BE2C (cell line): ENCODE data around the gene BOC.

Source experiments
- DNase-seq: peaks from one replicate; pipeline ENCODE4 v3.0.0-alpha.2; 2020
- H3K27me3 ChIP-seq: fragments of 250-450 bp; sonication (Bioruptor Pico); 2 replicates; pipeline ENCODE4 v1.5.1; 2020; ENCODE audit warnings: mild to moderate bottlenecking
- H3K36me3 ChIP-seq: fragments of 250-450 bp; sonication (Bioruptor Pico); 2 replicates; pipeline ENCODE4 v1.5.1; 2020; ENCODE audit warnings: mild to moderate bottlenecking
- H3K4me1 ChIP-seq: fragments of 250-450 bp; sonication (Bioruptor Pico); 2 replicates; pipeline ENCODE4 v1.5.1; 2020
- H3K4me3 ChIP-seq: 2 replicates; pipeline ENCODE4 v1.5.1; 2011; ENCODE audit warnings: low read depth, low read length
- H3K9me3 ChIP-seq: fragments of 250-450 bp; sonication (Bioruptor Pico); 2 replicates; pipeline ENCODE4 v1.5.1; 2020
- TF ChIP-seq, protein P1 (sequence below): IDR thresholded peaks from 2 replicates; pipeline ENCODE4 v1.5.1; 2012; ENCODE audit warnings: mild to moderate bottlenecking, low read depth, low read length

BOC gene

DNA sequence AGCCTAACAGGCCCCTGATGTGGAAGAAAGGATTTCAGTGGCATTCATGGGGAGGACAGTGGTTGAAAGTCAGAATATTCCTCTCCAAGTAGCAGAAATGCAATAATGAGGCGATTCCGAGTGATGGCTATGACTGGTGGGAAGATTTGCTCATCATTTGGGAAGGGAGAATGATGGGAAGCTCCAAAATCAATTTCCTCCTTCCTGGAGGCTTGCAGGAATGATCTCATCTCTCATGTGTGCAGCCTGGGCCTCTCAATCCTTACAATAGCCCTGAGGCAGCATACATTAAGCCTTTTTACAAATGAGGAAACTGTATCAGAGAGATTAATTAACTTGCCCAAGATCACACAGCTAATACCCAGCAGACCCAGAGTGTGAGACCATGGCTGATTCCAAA lies 58.7 kb downstream of the BOC start:
- TF ChIP-seq, protein P1, sequence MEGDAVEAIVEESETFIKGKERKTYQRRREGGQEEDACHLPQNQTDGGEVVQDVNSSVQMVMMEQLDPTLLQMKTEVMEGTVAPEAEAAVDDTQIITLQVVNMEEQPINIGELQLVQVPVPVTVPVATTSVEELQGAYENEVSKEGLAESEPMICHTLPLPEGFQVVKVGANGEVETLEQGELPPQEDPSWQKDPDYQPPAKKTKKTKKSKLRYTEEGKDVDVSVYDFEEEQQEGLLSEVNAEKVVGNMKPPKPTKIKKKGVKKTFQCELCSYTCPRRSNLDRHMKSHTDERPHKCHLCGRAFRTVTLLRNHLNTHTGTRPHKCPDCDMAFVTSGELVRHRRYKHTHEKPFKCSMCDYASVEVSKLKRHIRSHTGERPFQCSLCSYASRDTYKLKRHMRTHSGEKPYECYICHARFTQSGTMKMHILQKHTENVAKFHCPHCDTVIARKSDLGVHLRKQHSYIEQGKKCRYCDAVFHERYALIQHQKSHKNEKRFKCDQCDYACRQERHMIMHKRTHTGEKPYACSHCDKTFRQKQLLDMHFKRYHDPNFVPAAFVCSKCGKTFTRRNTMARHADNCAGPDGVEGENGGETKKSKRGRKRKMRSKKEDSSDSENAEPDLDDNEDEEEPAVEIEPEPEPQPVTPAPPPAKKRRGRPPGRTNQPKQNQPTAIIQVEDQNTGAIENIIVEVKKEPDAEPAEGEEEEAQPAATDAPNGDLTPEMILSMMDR: no peak
- Histone ChIP-seq H3K4me1 (peaks cover 9% of the 10 kb centered on the region), H3K9me3 (no peaks in the 10 kb centered on the region), H3K27me3 (no peaks in the 10 kb centered on the region), H3K4me3 (no peak overlapping the region), H3K36me3 (no peaks in the 10 kb centered on the region)
- DNase-seq: no peak

DNA sequence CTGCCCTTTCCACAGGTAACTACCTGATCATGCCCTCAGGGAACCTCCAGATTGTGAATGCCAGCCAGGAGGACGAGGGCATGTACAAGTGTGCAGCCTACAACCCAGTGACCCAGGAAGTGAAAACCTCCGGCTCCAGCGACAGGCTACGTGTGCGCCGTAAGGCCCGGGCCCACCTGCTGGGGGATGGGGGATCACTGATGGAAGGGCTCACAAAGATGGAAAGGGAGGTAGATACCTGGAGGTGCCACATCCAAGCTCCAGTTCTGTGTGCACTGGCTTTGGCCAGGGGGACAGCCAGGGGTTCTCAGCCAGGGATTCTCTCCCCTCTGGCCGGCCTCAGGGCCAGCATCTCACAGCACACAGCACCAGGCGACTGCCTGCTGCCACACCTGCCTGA lies 59.4 kb downstream of the BOC start:
- TF ChIP-seq, protein P1: no peak
- Histone ChIP-seq H3K36me3 (no peaks in the 10 kb centered on the region), H3K27me3 (no peaks in the 10 kb centered on the region), H3K4me3 (no peak overlapping the region), H3K9me3 (no peaks in the 10 kb centered on the region), H3K4me1 (peaks cover 9% of the 10 kb centered on the region)
- no peak for DNase-seq

DNA sequence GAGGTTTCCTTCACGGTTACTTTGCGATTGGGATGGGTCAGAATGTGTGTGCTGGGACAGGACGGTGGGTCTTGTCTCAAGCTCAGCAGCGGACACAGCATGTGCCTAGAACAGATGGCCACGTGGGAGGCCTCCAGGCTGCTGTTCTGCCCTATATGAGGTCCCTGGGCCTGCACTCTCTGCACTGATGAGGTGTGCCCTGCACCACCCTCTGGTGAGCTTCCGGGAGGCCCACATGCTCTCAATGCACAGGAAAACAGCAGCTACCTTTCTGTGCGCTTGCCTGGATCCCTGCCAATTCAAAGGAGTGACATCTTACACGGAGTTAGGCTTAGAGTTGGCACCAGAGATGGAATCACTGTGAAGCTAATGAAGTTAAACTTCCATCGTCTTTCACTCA lies 59.8 kb downstream of the BOC start:
- H3K27me3 ChIP-seq: no peaks in the 10 kb centered on the region
- no peaks in the 10 kb centered on the region for H3K9me3 ChIP-seq

DNA sequence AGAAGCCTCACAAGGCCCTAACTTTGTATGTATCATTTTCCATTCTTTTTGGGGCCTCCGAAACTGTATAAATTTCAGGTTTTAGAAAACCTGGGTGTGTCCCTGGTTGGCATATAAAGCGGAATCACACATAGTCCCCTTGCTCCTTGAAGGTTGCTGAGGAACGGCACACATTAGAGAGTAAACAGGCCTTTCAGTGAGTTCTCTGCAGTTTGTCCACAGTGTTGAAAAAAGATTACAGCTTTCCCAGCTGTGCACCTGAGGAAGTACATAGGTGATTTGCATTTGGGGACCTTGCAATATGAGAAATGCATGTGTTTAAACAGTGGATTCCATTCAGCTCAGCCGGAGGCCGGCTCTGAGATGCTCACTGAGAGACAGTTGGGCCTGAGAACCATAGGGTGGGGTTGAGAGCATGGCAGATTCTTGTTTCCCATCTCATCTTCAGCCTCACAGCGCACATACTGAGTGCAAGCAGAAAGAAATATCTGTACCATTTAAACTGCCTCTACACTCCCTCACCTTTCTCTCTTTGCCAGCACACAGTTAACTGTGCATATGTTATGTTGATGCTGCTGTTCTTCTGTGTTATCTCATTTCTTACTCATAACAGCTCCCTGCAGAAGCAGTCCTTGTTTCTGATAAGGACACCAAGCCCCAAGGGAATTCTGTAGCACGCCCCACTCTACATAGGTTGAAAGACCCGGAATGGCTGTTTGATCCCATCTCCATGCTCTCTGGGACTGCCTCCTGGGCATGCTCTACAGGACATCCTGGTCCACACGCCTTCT lies 60.4 kb downstream of the BOC start:
- peak; percentile 29 for DNase-seq
- no peak overlapping the region for H3K4me3 ChIP-seq
- no peaks in the 10 kb centered on the region for H3K36me3 ChIP-seq
- no peaks in the 10 kb centered on the region for H3K9me3 ChIP-seq
- H3K4me1 ChIP-seq: peaks cover 9% of the 10 kb centered on the region
- TF ChIP-seq, protein P1: no peak
- H3K27me3 ChIP-seq: no peaks in the 10 kb centered on the region

More for the DNA sequence above, 59.8 kb downstream of the BOC start:
- no peak overlapping the region for H3K4me3 ChIP-seq
- TF ChIP-seq, protein P1: no peak
- H3K36me3 ChIP-seq: no peaks in the 10 kb centered on the region
- no peak for DNase-seq
- H3K4me1 ChIP-seq: peaks cover 9% of the 10 kb centered on the region

DNA sequence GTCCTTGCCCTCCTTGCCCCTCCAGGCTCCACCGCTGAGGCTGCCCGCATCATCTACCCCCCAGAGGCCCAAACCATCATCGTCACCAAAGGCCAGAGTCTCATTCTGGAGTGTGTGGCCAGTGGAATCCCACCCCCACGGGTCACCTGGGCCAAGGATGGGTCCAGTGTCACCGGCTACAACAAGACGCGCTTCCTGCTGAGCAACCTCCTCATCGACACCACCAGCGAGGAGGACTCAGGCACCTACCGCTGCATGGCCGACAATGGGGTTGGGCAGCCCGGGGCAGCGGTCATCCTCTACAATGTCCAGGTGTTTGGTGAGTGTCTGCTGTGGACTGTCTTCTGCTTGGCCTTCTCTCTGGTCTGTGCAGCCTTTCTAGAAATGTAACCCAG lies 61.0 kb downstream of the BOC start:
- no peak overlapping the region for H3K4me3 ChIP-seq
- H3K9me3 ChIP-seq: no peaks in the 10 kb centered on the region
- no peaks in the 10 kb centered on the region for H3K36me3 ChIP-seq
- H3K4me1 ChIP-seq: peaks cover 9% of the 10 kb centered on the region
- no peaks in the 10 kb centered on the region for H3K27me3 ChIP-seq
- TF ChIP-seq, protein P1: no peak
- DNase-seq: no peak

DNA sequence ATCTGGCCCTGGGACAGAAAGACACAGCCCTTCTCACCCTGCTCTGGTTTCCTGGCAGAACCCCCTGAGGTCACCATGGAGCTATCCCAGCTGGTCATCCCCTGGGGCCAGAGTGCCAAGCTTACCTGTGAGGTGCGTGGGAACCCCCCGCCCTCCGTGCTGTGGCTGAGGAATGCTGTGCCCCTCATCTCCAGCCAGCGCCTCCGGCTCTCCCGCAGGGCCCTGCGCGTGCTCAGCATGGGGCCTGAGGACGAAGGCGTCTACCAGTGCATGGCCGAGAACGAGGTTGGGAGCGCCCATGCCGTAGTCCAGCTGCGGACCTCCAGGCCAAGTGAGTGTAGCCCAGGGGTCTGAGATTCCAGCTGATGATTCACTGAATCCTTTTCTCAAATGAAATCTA lies 61.7 kb downstream of the BOC start:
- H3K9me3 ChIP-seq: no peaks in the 10 kb centered on the region
- TF ChIP-seq, protein P1: no peak
- H3K4me3 ChIP-seq: no peak overlapping the region
- no peaks in the 10 kb centered on the region for H3K36me3 ChIP-seq
- H3K27me3 ChIP-seq: no peaks in the 10 kb centered on the region
- no peak for DNase-seq
- H3K4me1 ChIP-seq: peaks cover 9% of the 10 kb centered on the region
